ENCODE results near the gene HAL. TPM values are rescaled to one million over a fixed set of nuclear protein-coding genes. Genes with fewer than 3 reads are reported as not detected.

Gene HAL
- total RNA-seq, 1 experiment from 2014 or later: 0.07 TPM

GRCh38 chr12:95963096-95963495, 33.0 kb downstream of the HAL start:
- Histone ChIP-seq H3K9ac (ENCODE audit: low read length) (no peak overlapping the region), H3K27ac (ENCODE audit: low read length) (no peak overlapping the region)
- DNase-seq: peak; percentile 53

GRCh38 chr12:95962222-95962621, 33.9 kb downstream of the HAL start:
- no peaks in the 10 kb centered on the region for H3K9me3 ChIP-seq (ENCODE audit: low read length)
- H4K20me1 ChIP-seq (ENCODE audit: insufficient read depth, low read depth, low read length): no peaks in the 10 kb centered on the region
- no peak overlapping the region for H3K27ac ChIP-seq (ENCODE audit: low read length)
- H3K79me2 ChIP-seq (ENCODE audit: low read length): no peaks in the 10 kb centered on the region
- H3K4me1 ChIP-seq (ENCODE audit: low read length): no peaks in the 10 kb centered on the region
- H3K4me3 ChIP-seq (ENCODE audit: low read length): no peak overlapping the region
- no peak overlapping the region for H2AFZ ChIP-seq (ENCODE audit: low read length)
- no peaks in the 10 kb centered on the region for H3K36me3 ChIP-seq (ENCODE audit: insufficient read depth, low read length)
- DNase-seq: no peak
- H3K9ac ChIP-seq (ENCODE audit: low read length): no peak overlapping the region
- no peaks in the 10 kb centered on the region for H3K9me2 ChIP-seq (replicated peaks; ENCODE audit: insufficient read depth, low read length)
- H3K27me3 ChIP-seq (ENCODE audit: low read length): no peaks in the 10 kb centered on the region
- no peak overlapping the region for H3K4me2 ChIP-seq (ENCODE audit: low read depth, low read length, poor library complexity, severe bottlenecking)

More at GRCh38 chr12:95963096-95963495, 33.0 kb downstream of the HAL start:
- Histone ChIP-seq H2AFZ (ENCODE audit: low read length) (no peak overlapping the region), H3K36me3 (ENCODE audit: insufficient read depth, low read length) (no peaks in the 10 kb centered on the region), H3K4me3 (ENCODE audit: low read length) (no peak overlapping the region), H3K4me1 (ENCODE audit: low read length) (no peaks in the 10 kb centered on the region), H3K4me2 (ENCODE audit: low read depth, low read length, poor library complexity, severe bottlenecking) (no peak overlapping the region), H4K20me1 (ENCODE audit: insufficient read depth, low read depth, low read length) (no peaks in the 10 kb centered on the region), H3K27me3 (ENCODE audit: low read length) (no peaks in the 10 kb centered on the region), H3K79me2 (ENCODE audit: low read length) (no peaks in the 10 kb centered on the region), H3K9me2 (replicated peaks; ENCODE audit: insufficient read depth, low read length) (no peaks in the 10 kb centered on the region), H3K9me3 (ENCODE audit: low read length) (no peaks in the 10 kb centered on the region)

DNA sequence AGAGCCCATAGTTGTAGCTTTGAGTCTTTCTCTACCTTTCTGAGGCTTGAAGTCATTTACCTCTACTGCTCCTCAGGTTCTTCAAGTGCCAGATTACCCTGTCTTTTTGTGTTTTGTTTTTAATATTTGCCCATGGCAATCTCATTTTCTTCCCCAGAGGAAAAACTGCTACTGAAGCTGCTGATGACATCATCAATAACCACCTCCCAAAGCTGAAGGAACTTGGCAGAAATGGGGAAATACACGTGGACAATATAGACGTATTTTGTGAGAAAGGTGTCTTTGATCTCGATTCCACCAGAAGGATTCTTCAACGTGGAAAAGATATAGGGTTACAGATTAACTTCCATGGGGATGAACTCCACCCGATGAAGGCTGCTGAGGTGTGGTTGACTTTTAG, 35.9 kb downstream of the HAL start:
- no peaks in the 10 kb centered on the region for H3K9me3 ChIP-seq (ENCODE audit: low read length)
- H3K4me1 ChIP-seq (ENCODE audit: low read length): no peaks in the 10 kb centered on the region
- no peak overlapping the region for H3K4me2 ChIP-seq (ENCODE audit: low read depth, low read length, poor library complexity, severe bottlenecking)
- no peak overlapping the region for H3K4me3 ChIP-seq (ENCODE audit: low read length)
- no peak overlapping the region for H3K27ac ChIP-seq (ENCODE audit: low read length)
- H3K36me3 ChIP-seq (ENCODE audit: insufficient read depth, low read length): no peaks in the 10 kb centered on the region
- DNase-seq: no peak
- H2AFZ ChIP-seq (ENCODE audit: low read length): no peak overlapping the region
- H3K79me2 ChIP-seq (ENCODE audit: low read length): no peaks in the 10 kb centered on the region
- no peak overlapping the region for H3K9ac ChIP-seq (ENCODE audit: low read length)
- no peaks in the 10 kb centered on the region for H4K20me1 ChIP-seq (ENCODE audit: insufficient read depth, low read depth, low read length)
- no peaks in the 10 kb centered on the region for H3K27me3 ChIP-seq (ENCODE audit: low read length)
- H3K9me2 ChIP-seq (replicated peaks; ENCODE audit: insufficient read depth, low read length): no peaks in the 10 kb centered on the region

DNA sequence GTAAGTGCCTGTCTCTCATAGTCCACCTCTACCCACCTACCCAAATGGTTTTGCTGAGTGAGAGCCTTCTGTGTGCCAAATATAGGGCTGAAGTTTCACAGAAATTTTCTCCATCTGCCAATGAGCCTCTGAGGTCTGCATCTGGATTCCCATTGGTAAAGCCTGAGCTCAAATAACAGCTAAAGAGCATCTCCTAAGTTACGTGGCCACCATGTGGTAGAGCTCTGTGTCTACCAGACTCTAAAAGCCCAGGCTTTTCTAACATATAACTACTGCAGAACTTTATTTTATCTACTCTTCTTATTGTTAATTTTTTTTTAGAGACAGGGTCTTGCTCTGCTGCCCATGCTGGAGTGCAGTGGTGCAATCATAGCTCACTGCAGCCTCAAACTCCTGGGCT, 37.0 kb downstream of the HAL start:
- H2AFZ ChIP-seq (ENCODE audit: low read length): no peak overlapping the region
- peak; percentile 62 for DNase-seq
- H3K4me1 ChIP-seq (ENCODE audit: low read length): no peaks in the 10 kb centered on the region
- no peak overlapping the region for H3K9ac ChIP-seq (ENCODE audit: low read length)
- no peaks in the 10 kb centered on the region for H3K36me3 ChIP-seq (ENCODE audit: insufficient read depth, low read length)
- H4K20me1 ChIP-seq (ENCODE audit: insufficient read depth, low read depth, low read length): no peaks in the 10 kb centered on the region
- H3K27ac ChIP-seq (ENCODE audit: low read length): no peak overlapping the region
- H3K4me3 ChIP-seq (ENCODE audit: low read length): no peak overlapping the region
- no peaks in the 10 kb centered on the region for H3K9me3 ChIP-seq (ENCODE audit: low read length)
- H3K4me2 ChIP-seq (ENCODE audit: low read depth, low read length, poor library complexity, severe bottlenecking): no peak overlapping the region
- H3K79me2 ChIP-seq (ENCODE audit: low read length): no peaks in the 10 kb centered on the region
- H3K27me3 ChIP-seq (ENCODE audit: low read length): no peaks in the 10 kb centered on the region
- no peaks in the 10 kb centered on the region for H3K9me2 ChIP-seq (replicated peaks; ENCODE audit: insufficient read depth, low read length)

- H3K27ac ChIP-seq (ENCODE audit: low read length): no peak overlapping the region
- H2AFZ ChIP-seq (ENCODE audit: low read length): no peak overlapping the region
- no peaks in the 10 kb centered on the region for H3K4me1 ChIP-seq (ENCODE audit: low read length)
- DNase-seq: no peak
- H3K9ac ChIP-seq (ENCODE audit: low read length): no peak overlapping the region
- H3K27me3 ChIP-seq (ENCODE audit: low read length): no peaks in the 10 kb centered on the region
- no peaks in the 10 kb centered on the region for H3K9me2 ChIP-seq (replicated peaks; ENCODE audit: insufficient read depth, low read length)
- no peaks in the 10 kb centered on the region for H4K20me1 ChIP-seq (ENCODE audit: insufficient read depth, low read depth, low read length)
- H3K9me3 ChIP-seq (ENCODE audit: low read length): no peaks in the 10 kb centered on the region
- H3K4me3 ChIP-seq (ENCODE audit: low read length): no peak overlapping the region
- no peak overlapping the region for H3K4me2 ChIP-seq (ENCODE audit: low read depth, low read length, poor library complexity, severe bottlenecking)
- H3K79me2 ChIP-seq (ENCODE audit: low read length): no peaks in the 10 kb centered on the region
- H3K36me3 ChIP-seq (ENCODE audit: insufficient read depth, low read length): no peaks in the 10 kb centered on the region
Measured at GRCh38 chr12:95956557-95957145, 39.5 kb downstream of the HAL start.

- no peak overlapping the region for H3K27ac ChIP-seq (ENCODE audit: low read length)
- no peak overlapping the region for H3K4me2 ChIP-seq (ENCODE audit: low read depth, low read length, poor library complexity, severe bottlenecking)
- no peaks in the 10 kb centered on the region for H3K36me3 ChIP-seq (ENCODE audit: insufficient read depth, low read length)
- DNase-seq: no peak
- no peaks in the 10 kb centered on the region for H3K9me2 ChIP-seq (replicated peaks; ENCODE audit: insufficient read depth, low read length)
- no peak overlapping the region for H3K4me3 ChIP-seq (ENCODE audit: low read length)
- H3K9me3 ChIP-seq (ENCODE audit: low read length): no peaks in the 10 kb centered on the region
- no peak overlapping the region for H3K9ac ChIP-seq (ENCODE audit: low read length)
- H3K4me1 ChIP-seq (ENCODE audit: low read length): no peaks in the 10 kb centered on the region
- H3K79me2 ChIP-seq (ENCODE audit: low read length): no peaks in the 10 kb centered on the region
- H3K27me3 ChIP-seq (ENCODE audit: low read length): no peaks in the 10 kb centered on the region
- no peak overlapping the region for H2AFZ ChIP-seq (ENCODE audit: low read length)
- H4K20me1 ChIP-seq (ENCODE audit: insufficient read depth, low read depth, low read length): no peaks in the 10 kb centered on the region
Measured at GRCh38 chr12:95955549-95956159, 40.5 kb downstream of the HAL start.

DNA sequence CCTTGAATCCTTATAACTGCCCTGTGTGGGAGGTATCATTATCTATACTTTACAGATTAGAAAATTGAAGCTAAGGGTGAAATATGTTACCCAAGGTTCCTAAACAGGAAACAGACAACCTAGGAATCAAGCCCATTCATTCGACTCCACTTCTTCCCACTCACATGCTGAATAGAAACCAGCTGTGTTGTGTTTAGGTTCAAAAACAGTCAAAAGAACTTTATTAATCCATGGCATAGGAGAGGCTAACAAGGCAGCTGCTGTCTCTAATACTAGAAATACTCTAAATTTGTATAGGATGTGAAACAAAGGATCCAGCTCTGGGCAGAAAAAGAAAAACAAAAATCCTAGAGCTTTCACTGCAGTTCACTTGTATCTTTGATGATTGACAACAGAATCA, 43.1 kb downstream of the HAL start:
- H3K9me3 ChIP-seq (ENCODE audit: low read length): no peaks in the 10 kb centered on the region
- no peaks in the 10 kb centered on the region for H3K36me3 ChIP-seq (ENCODE audit: insufficient read depth, low read length)
- no peaks in the 10 kb centered on the region for H4K20me1 ChIP-seq (ENCODE audit: insufficient read depth, low read depth, low read length)
- no peak overlapping the region for H3K9ac ChIP-seq (ENCODE audit: low read length)
- H3K4me1 ChIP-seq (ENCODE audit: low read length): peaks cover 6% of the 10 kb centered on the region
- H2AFZ ChIP-seq (ENCODE audit: low read length): no peak overlapping the region
- H3K27ac ChIP-seq (ENCODE audit: low read length): no peak overlapping the region
- no peaks in the 10 kb centered on the region for H3K27me3 ChIP-seq (ENCODE audit: low read length)
- no peak for DNase-seq
- no peak overlapping the region for H3K4me3 ChIP-seq (ENCODE audit: low read length)
- no peaks in the 10 kb centered on the region for H3K79me2 ChIP-seq (ENCODE audit: low read length)
- H3K4me2 ChIP-seq (ENCODE audit: low read depth, low read length, poor library complexity, severe bottlenecking): no peak overlapping the region
- no peaks in the 10 kb centered on the region for H3K9me2 ChIP-seq (replicated peaks; ENCODE audit: insufficient read depth, low read length)

DNA sequence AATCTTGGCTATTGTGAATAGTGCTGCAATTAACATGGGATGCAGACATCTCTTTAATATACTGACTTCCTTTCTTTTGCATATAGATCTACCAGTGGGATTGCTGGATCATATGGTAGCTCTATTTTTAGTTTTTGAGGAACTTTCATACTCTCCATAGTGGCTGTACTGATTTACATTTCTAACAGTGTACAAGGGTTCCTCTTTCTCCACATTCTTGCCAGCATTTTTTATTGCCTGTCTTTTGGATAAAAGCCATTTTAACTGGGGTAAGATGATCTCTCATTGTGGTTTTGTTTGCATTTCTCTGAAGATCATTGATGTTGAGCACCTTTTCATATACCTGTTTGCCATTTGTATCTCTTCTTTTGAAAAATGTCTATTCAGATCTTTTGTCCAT, 44.6 kb downstream of the HAL start:
- Histone ChIP-seq H3K36me3 (ENCODE audit: insufficient read depth, low read length) (no peaks in the 10 kb centered on the region), H3K9ac (ENCODE audit: low read length) (no peak overlapping the region), H3K9me3 (ENCODE audit: low read length) (no peaks in the 10 kb centered on the region), H3K4me3 (ENCODE audit: low read length) (no peak overlapping the region), H3K4me1 (ENCODE audit: low read length) (peaks cover 6% of the 10 kb centered on the region), H4K20me1 (ENCODE audit: insufficient read depth, low read depth, low read length) (no peaks in the 10 kb centered on the region), H3K9me2 (replicated peaks; ENCODE audit: insufficient read depth, low read length) (no peaks in the 10 kb centered on the region), H3K27ac (ENCODE audit: low read length) (no peak overlapping the region), H3K27me3 (ENCODE audit: low read length) (no peaks in the 10 kb centered on the region), H2AFZ (ENCODE audit: low read length) (no peak overlapping the region), H3K79me2 (ENCODE audit: low read length) (no peaks in the 10 kb centered on the region), H3K4me2 (ENCODE audit: low read depth, low read length, poor library complexity, severe bottlenecking) (no peak overlapping the region)
- no peak for DNase-seq

Measured in Karpas-422 (cell line).